GM12873 (cell line): Measurements from ENCODE around the gene PDE4D.

Source experiments
- TF ChIP-seq, protein P1 (sequence below): IDR thresholded peaks from 2 replicates; pipeline ENCODE4 v1.5.1; 2012; ENCODE audit warnings: low read depth, mild to moderate bottlenecking, moderate library complexity, low read length, control low read depth; ENCODE audit not compliant: insufficient read depth; ENCODE audit errors: missing control alignments

The PDE4D gene

DNA sequence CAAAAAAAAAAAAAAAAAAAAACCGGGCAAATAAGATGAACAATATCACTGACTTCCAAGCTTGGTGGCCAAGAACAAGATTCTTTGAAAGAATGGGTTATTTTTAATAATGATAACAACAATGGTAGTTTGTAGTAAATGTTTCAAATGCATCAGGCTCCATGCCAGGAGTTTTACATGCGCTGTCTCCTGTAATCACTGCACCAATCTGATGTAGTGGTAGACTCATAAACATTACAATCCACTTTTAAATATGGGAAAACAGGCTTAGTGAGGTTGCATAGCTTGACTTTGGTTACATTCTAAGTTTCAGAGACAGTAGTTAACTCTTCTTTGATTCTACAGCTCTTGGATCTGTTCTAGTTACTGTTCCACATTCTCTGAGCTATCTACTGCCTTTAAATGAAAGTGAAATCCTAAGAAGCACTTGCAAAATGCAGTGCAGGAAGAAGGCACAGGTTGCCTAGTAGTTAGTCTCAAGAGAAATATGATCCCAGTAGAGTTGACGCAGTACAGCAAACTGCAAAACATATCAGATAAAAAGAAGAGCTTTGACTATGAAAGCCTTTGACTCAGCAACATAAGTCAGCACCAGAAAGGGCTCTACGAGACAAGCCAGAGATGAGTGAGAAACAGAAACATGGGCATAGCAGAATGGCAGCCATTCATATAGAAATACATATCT lies 62.1 kb downstream of the PDE4D start:
- TF ChIP-seq, protein P1, sequence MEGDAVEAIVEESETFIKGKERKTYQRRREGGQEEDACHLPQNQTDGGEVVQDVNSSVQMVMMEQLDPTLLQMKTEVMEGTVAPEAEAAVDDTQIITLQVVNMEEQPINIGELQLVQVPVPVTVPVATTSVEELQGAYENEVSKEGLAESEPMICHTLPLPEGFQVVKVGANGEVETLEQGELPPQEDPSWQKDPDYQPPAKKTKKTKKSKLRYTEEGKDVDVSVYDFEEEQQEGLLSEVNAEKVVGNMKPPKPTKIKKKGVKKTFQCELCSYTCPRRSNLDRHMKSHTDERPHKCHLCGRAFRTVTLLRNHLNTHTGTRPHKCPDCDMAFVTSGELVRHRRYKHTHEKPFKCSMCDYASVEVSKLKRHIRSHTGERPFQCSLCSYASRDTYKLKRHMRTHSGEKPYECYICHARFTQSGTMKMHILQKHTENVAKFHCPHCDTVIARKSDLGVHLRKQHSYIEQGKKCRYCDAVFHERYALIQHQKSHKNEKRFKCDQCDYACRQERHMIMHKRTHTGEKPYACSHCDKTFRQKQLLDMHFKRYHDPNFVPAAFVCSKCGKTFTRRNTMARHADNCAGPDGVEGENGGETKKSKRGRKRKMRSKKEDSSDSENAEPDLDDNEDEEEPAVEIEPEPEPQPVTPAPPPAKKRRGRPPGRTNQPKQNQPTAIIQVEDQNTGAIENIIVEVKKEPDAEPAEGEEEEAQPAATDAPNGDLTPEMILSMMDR = no peak

DNA sequence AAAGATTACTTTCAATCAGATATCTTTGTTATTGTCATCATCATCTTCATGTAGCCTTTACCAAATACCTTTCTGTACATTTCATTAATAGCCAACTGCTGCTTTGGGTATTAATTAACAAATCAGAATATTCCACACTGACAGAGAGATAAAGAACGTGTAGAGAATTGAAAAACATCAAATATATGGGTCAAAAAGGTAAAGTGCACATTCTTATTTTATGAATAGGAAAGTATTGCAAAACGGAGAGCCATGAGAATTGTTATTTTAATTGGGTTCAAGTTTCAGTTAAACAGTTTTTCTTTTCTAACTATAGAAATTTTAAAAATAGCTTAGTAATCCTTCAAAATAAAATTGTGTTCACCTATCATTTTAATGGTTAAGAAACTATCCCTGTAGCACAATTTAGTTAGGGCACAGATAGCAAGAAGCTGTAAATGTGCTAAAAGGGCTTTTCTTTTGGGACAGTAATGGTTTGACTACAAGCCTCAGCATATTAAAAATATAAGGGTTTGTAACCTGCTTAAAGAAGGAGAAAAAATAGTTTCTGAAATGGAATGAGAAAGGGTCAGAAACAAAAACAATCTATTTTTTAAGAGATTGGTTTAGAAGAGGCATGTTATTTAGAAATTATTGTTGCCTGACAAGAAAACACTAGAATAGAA lies 62.9 kb downstream of the PDE4D start:
- TF ChIP-seq, protein P1 = no peak

DNA sequence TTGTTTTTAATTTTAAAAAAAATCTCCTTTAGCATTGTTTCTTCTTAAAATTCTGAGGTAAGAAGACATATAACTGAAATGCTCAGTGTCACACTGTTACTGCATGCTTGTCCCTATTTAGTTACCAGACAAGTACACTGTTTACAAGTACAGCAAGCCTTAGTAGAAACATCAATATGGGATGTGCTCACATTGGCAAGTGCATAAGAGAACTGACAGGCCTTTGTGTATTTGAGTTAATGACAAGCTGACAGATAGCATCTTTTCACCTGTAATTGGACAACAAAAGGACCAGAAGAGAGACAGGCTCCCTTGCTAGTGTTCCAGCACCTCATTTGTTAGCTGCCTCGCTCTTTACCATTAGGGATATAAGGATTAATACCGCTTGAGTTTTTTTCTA lies 63.6 kb downstream of the PDE4D start:
- TF ChIP-seq, protein P1 = no peak

DNA sequence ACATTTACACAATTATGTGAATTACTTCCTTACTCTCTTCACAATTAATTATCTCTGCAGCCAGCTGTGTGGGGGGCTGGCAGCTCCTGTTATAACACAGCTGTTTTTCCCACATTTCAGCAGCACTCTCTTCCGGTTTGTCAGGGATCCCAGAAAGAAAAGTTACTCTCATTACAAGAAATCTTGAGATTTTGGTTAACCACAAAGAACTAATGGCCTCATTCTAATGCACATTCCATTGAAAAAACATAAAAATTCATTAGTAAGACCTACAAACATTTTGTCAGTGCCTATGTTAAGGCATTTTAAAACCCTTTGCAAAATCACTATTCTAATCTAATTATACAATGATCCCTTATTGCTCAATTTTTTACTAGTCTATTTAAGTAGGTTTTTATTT lies 64.1 kb downstream of the PDE4D start:
- TF ChIP-seq, protein P1 = no peak

DNA sequence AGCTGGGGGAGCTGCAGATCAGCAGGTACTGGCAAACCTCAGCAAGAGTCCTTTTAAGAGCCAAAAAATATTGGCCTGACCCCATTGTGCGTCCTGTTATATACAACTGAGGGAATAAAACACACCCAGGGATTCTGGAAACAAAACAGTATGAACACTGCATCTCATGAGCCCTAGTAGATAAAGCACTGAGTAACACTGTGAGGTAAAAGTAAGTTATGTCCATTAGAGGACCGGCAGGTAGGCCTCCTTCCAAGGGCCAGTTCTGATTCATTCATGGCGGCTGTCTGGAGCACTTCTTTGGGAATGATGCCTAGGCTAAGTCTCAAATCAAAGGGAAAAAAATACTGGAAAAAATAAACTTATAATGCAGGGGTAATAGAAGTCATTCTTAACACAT lies 64.9 kb downstream of the PDE4D start:
- TF ChIP-seq, protein P1 = no peak

DNA sequence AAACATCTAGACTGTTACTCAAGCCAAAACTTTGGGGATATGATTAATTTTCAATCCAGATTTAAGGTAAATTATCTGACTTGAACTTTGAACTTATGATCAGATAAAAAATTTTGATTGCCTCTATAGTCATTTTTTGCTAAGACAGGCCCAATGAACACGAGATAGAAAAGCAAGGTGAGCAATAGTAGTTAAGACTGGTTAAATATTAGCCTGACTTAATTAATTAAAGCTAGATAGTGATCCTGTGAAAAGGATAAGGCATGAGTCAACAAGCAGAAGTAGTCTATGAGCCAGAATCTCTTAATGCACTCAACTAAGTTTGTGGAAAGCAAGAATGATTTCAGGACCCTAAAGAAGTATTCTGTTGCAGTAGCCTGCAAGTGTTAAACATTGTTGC lies 66.5 kb downstream of the PDE4D start:
- TF ChIP-seq, protein P1 = no peak

DNA sequence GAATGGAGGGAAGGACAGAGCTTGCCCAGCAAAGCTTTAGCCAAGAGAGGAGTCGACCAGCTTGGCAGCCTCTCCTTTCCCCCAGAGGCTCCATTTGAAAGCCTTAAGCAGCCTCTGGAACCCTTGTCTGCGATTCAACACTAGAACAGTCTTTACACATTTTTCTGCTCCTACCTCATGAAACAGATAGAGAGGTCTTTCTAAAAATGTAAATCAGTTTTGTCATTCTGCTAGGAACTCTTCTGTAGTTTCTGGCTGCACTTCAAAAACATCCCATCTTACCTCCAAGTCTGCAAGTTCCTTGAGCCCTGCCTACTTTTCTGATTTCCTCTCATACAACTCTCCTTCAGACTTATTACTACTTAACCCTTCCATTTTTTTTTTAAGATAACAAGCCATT lies 70.1 kb downstream of the PDE4D start:
- TF ChIP-seq, protein P1 = no peak
